Measurements from ENCODE around the gene ZNF362. TPM values are rescaled to one million over a fixed set of nuclear protein-coding genes. Genes with fewer than 3 reads are reported as not detected.

Gene ZNF362
- total and polyA plus RNA-seq, 2 donors (not counting 1 experiment from before 2014, with no cell fraction given), result 3.8 to 5.7 TPM

GRCh38 chr1:33334081-33334552 lies 77.8 kb downstream of the ZNF362 start:
- H3K9ac ChIP-seq (ENCODE audit: insufficient read depth, low read length), result peak overlapping the region; percentile 57
- peak overlapping the region; percentile 88 for H3K27ac ChIP-seq (ENCODE audit: insufficient read depth, low read length)

GRCh38 chr1:33335020-33335419 lies 78.7 kb downstream of the ZNF362 start:
- H2AFZ ChIP-seq (ENCODE audit: low read length), result no peak overlapping the region
- DNase-seq (ENCODE audit: low read depth in 2 of 2), result no peak
- H3K27me3 ChIP-seq (ENCODE audit: control insufficient read depth, insufficient read depth, low read length), result no peaks in the 10 kb centered on the region
- H3K36me3 ChIP-seq (ENCODE audit: control insufficient read depth, insufficient read depth, low read length), result peaks cover 32% of the 10 kb centered on the region
- peaks cover 2% of the 10 kb centered on the region for H4K20me1 ChIP-seq (ENCODE audit: control insufficient read depth, extremely low read depth, insufficient read depth, low read length)
- no peak overlapping the region for H3K9ac ChIP-seq (ENCODE audit: insufficient read depth, low read length)
- peak overlapping the region; percentile 76 for H3K4me2 ChIP-seq (ENCODE audit: extremely low read depth, insufficient read depth, low read length)
- no peak overlapping the region for H3K4me3 ChIP-seq (replicated peaks in 1 of 4; ENCODE audit: control extremely low read depth in 1 of 4, insufficient read depth in 1 of 4, low read depth in 3 of 4, low read length in 4 of 4)
- H3K4me1 ChIP-seq (ENCODE audit: control insufficient read depth, extremely low read depth, insufficient read depth, low read length), result peaks cover 67% of the 10 kb centered on the region
- peaks cover 99% of the 10 kb centered on the region for H3K79me2 ChIP-seq (ENCODE audit: control insufficient read depth, insufficient read depth, low read length)
- H3K27ac ChIP-seq (ENCODE audit: insufficient read depth, low read length), result peak overlapping the region; percentile 88
- no peaks in the 10 kb centered on the region for H3K9me3 ChIP-seq (ENCODE audit: control insufficient read depth, insufficient read depth, low read depth, low read length)
- TF ChIP-seq EZH2 (IDR thresholded peaks at IDR 0.05; ENCODE audit: low read length, missing control alignments) (no peak), CTCF (conservative IDR thresholded peaks at IDR 0.05 in 1 of 2, IDR thresholded peaks at IDR 0.05 in 1 of 2; ENCODE audit: low read depth in 1 of 2, low read length in 2 of 2) (no peak)

More at GRCh38 chr1:33334081-33334552, 77.8 kb downstream of the ZNF362 start:
- H3K27me3 ChIP-seq (ENCODE audit: control insufficient read depth, insufficient read depth, low read length), result no peaks in the 10 kb centered on the region
- no peak for TF ChIP-seq EZH2 (IDR thresholded peaks at IDR 0.05; ENCODE audit: low read length, missing control alignments)
- TF ChIP-seq CTCF (conservative IDR thresholded peaks at IDR 0.05 in 1 of 2, IDR thresholded peaks at IDR 0.05 in 1 of 2; ENCODE audit: low read depth in 1 of 2, low read length in 2 of 2), result no peak
- peak in 1 of 2 donors; percentile 55 for DNase-seq (ENCODE audit: low read depth in 2 of 2)
- H4K20me1 ChIP-seq (ENCODE audit: control insufficient read depth, extremely low read depth, insufficient read depth, low read length), result peaks cover 2% of the 10 kb centered on the region
- H2AFZ ChIP-seq (ENCODE audit: low read length), result no peak overlapping the region
- H3K4me1 ChIP-seq (ENCODE audit: control insufficient read depth, extremely low read depth, insufficient read depth, low read length), result peaks cover 60% of the 10 kb centered on the region
- peak overlapping the region; percentile 76 for H3K4me2 ChIP-seq (ENCODE audit: extremely low read depth, insufficient read depth, low read length)
- H3K79me2 ChIP-seq (ENCODE audit: control insufficient read depth, insufficient read depth, low read length), result peaks cover 95% of the 10 kb centered on the region
- H3K9me3 ChIP-seq (ENCODE audit: control insufficient read depth, insufficient read depth, low read depth, low read length), result no peaks in the 10 kb centered on the region
- H3K36me3 ChIP-seq (ENCODE audit: control insufficient read depth, insufficient read depth, low read length), result peaks cover 39% of the 10 kb centered on the region
- peak overlapping the region in 1 of 4 experiments; percentile 0 for H3K4me3 ChIP-seq (replicated peaks in 1 of 4; ENCODE audit: control extremely low read depth in 1 of 4, insufficient read depth in 1 of 4, low read depth in 3 of 4, low read length in 4 of 4)

DNA sequence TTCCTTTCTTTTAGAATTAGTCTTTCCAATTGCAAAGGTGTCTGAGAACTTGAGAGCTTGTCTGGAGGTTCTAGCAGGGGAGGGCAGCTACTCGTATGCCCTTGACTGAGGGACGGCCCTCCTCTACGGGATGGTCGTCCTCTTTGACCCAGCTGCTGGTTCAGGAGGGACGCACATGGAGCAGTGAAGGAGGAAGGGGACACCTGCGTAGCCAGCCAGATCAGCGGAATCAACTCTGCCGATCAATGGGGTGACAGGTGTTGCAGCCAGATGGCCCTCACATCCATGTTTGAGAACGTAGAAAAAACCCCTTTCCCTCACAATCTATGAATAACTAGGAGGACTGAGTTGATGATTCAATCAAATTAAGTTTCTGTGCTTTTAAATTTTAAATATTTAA lies 80.3 kb downstream of the ZNF362 start:
- TF ChIP-seq CTCF (conservative IDR thresholded peaks at IDR 0.05 in 1 of 2, IDR thresholded peaks at IDR 0.05 in 1 of 2; ENCODE audit: low read depth in 1 of 2, low read length in 2 of 2) (no peak), EZH2 (IDR thresholded peaks at IDR 0.05; ENCODE audit: low read length, missing control alignments) (no peak)
- Histone ChIP-seq H3K27me3 (ENCODE audit: control insufficient read depth, insufficient read depth, low read length) (no peaks in the 10 kb centered on the region), H4K20me1 (ENCODE audit: control insufficient read depth, extremely low read depth, insufficient read depth, low read length) (peaks cover 2% of the 10 kb centered on the region), H3K4me3 (replicated peaks in 1 of 4; ENCODE audit: control extremely low read depth in 1 of 4, insufficient read depth in 1 of 4, low read depth in 3 of 4, low read length in 4 of 4) (no peak overlapping the region), H3K4me1 (ENCODE audit: control insufficient read depth, extremely low read depth, insufficient read depth, low read length) (peaks cover 75% of the 10 kb centered on the region), H3K4me2 (ENCODE audit: extremely low read depth, insufficient read depth, low read length) (no peak overlapping the region), H3K9ac (ENCODE audit: insufficient read depth, low read length) (no peak overlapping the region), H3K9me3 (ENCODE audit: control insufficient read depth, insufficient read depth, low read depth, low read length) (no peaks in the 10 kb centered on the region), H3K79me2 (ENCODE audit: control insufficient read depth, insufficient read depth, low read length) (peaks cover 99% of the 10 kb centered on the region), H3K27ac (ENCODE audit: insufficient read depth, low read length) (peak overlapping the region; percentile 18), H2AFZ (ENCODE audit: low read length) (no peak overlapping the region), H3K36me3 (ENCODE audit: control insufficient read depth, insufficient read depth, low read length) (peaks cover 18% of the 10 kb centered on the region)
- DNase-seq (ENCODE audit: low read depth in 2 of 2), result no peak
